SHP77 (cell line): Measurements from ENCODE around the gene COL17A1.

Experiments
- DNase-seq, 2 experiments: peaks; one replicate each; lab custom pipeline; 2025; lab: John Stamatoyannopoulos, UW

The COL17A1 gene

DNA sequence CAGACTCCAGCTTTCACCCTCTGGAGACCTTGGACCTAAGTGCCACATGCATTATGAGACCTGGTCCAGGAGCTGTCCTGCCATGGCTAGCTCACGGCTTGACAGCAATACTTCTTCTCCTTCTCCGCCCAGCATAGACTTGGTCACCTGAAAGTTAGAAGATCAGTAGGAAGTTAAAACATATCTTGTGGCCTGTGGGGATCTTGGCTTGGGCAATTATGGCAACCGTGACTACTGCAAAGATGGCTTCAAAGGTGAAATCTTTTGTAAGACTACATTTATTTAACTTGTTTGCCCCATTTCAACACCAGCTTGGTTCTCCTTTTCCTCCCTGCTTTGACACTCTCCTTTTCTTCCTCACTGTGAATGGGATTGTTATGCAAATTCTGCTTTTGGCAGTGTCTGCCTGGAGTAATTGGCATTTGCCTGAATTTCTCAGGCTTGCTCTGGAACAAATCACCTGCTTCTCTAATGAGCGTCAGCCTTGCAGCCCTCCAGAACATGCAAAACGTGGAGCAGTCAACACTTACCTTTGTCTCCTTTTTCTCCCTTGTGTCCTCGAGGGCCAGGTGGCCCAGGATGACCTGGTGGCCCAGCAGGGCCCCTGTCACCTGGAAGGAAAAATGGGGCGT lies 53.4 kb downstream of the COL17A1 start:
- DNase-seq: no peak

DNA sequence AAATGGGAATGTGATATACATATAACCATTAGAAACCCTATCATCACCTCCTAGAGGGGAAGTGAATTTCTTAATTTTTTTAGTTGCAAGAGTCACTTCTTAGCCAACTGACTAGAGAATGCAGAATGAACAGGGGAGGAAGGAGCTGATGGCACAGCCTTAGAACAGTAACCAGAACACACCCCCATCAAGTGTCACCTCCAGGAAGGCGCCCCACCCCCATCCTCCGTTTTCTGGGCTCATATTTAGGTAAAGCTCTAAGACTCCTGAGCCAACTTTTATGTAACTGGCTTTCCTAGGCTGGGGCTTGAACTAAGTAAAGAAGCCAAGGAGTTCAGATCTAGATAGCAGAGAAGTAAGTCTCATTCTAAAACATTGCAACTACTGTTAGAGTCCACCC lies 54.0 kb downstream of the COL17A1 start:
- DNase-seq: no peak

DNA sequence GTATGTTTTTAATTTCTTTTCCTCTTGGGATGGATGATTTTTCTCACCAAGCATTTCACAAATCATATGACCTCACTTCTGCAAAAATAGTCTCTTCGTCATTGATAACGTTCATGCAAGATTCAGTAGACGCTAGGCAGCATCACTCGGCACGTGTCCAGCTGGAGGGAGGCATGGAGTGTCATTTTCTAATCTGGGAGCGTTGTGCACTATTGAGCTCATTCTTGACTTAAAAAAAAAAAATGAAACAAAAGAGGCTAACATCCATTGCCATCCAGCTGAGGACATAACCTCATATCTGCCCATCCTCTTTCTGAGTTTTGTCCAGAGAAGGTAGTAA lies 56.2 kb downstream of the COL17A1 start:
- no peak for DNase-seq

DNA sequence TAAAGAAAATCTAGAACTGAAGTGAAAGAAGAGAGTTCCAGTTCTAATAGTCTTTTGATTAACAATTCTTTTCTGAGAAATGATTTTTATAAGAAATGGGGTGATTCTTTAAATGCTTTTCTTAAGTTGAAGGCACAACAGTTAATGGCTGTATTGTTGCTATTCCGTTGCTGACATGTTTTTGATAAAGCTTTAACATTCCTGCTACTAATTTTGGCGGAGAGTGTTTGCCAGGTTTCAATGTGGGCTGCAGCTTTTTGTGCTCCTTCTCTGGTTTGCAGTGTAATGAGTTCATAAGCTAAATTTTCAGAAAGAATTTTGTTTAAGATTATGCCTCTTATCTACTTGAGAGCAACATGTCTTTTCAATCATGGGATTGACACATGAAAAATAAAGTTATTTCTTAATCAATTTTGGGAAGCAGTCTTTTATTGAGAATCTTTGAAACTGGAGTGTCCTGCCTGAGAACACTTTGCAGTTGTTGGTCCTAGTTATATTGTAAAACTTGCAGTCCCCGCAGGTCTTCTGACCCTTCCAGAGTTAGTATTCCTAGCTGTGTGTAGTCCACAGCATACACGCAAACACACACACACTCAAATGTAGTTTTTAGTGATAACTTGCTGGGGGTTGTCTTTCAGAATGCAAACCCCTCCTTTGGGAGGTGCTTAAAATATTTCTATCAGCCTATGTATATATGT lies 56.7 kb downstream of the COL17A1 start:
- no peak for DNase-seq

DNA sequence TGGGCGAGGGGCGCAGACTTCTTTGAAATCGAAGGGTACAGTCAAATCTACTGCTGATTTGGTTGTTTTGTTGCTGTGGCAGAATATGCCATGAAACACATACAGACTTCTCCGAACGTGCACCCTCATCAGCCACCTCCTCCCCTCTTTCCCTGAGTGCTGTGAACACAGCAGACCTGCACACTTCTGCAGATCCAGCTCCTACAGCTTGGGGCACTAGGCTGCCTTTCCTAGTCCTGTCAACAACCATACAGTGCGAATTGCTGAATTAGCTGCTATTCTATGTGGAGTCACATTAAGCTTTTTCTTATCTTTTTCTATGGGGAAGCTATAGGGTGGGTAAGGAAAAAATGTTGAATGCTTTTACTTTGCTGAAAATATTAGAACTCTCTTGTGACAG lies 57.5 kb downstream of the COL17A1 start:
- DNase-seq: no peak

DNA sequence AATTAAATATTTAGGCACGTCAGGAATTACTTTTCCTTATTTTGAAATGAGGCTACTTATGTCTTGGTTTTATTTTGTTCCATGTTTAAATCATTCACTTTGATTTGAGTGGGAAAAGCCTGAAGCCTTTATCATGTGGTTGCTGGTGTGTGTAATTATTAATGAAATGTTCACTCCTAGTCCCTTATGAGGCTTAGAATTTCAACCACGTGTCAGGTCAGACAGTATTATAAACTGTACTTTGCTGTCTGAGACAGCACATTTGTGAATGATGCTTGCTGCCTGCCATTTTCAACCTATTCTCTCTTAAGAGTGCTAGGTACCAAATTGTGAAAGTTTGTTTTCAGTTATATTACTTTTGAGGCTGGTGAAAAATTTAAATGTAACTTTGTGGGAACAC lies 58.9 kb downstream of the COL17A1 start:
- DNase-seq: no peak

DNA sequence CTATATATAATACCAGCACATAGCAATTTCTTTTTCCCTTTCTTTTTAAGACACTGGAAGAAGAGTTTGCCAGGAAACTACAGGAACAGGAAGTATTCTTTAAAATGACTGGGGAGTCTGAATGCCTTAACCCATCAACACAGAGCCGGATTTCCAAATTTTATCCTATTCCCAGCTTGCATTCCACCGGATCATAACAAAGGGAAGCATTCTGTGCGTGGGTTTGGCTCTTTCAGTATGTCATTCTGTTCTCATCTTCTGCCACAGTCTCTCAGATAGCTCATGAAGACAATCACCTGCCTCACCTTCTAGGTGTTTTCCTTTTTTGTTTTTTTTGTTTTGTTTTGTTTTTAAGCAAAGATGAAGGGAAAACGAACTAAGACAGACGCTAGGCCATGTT lies 60.2 kb downstream of the COL17A1 start:
- no peak for DNase-seq

DNA sequence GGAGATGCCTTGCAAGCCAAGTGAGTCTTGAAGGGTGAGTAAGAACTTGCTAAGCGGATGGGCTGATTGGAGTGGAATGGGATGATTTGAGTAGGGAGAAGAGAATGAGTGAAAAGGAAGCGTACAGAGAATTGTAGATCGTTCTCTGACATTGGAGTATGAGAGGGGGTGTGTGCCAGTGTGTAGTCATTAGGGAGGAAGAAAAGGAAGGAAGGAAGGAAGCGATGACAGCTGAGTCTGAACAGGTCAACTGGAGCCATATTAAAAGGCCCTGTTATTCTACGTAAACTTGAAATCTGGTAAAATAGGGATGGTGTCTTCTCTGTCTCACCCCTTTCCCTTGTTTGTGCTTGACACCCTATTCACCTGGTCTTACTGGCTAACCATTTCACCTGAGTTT lies 63.7 kb downstream of the COL17A1 start:
- no peak for DNase-seq

DNA sequence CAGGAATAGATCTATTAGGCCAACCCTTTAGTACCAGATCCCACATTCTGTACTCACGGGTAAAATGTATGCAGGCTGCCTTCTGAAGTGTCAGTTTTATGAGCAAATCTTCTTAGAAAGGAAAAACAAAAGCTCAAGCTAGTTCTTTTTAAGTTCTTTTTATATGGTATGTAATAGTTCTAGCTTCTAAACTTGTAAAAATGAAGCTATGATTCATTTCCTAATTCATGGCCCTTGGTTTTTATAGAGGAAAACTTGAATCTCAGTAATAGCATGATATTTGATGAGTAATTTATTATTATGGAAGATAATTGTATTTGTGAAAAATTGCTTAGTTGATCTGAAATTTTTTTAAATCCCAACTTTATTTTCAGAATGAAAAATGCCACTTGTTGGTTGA lies 64.4 kb downstream of the COL17A1 start:
- DNase-seq: no peak

DNA sequence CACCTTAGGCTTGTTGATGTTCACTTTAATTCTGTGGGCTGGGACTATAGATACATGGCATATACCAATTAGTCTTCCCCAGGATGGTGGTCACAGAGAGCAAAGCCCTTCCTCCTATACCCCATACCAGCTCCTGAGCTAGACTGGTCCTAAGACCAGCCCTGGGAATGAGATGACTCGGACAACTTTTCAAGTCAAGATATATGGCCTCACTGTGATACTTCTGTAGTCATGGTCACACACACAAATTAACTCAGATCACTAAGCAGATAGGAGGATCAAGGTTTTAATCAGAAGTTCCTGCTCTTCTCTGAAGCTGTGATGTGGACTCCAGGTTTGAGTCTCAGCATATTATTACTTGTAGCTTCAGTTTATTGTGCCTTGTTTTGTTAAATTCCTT lies 65.7 kb downstream of the COL17A1 start:
- DNase-seq: no peak

DNA sequence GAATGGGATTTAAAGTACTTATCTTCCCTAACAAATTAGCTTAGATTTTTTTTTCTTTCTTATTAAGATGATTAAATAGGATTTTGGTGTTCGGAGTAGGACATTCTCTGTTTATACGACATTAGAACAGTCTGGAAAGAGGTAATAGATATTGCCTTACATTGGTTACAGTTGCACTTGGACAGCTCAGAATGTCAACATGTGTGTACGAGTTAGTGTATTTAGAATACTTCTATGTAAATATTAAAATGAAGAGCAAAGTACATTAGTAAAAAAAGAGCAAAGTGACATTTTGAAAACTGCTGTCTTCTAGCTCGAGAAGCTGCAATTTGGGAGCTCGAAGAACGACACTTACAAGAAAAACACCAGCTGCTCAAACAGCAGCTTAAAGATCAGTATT lies 67.2 kb downstream of the COL17A1 start:
- no peak for DNase-seq

DNA sequence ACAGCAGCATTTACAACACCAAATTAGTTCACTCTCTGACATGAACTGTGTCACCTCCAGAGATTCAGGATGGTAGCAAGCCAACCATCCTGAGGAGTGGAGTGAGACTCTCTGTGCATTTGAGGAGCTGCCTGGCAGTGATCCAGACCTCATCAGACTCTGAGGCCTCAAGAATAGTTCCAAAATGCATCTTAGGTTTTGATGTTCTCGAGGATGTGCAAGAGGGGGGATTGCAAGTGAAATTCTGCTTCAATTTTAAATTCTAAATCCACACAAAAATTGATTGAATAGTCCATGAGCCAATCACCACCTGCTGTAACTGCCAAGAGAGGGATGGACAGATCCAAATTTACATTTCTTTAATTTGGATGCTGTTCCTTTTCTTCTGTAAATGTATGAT lies 69.0 kb downstream of the COL17A1 start:
- DNase-seq: no peak

DNA sequence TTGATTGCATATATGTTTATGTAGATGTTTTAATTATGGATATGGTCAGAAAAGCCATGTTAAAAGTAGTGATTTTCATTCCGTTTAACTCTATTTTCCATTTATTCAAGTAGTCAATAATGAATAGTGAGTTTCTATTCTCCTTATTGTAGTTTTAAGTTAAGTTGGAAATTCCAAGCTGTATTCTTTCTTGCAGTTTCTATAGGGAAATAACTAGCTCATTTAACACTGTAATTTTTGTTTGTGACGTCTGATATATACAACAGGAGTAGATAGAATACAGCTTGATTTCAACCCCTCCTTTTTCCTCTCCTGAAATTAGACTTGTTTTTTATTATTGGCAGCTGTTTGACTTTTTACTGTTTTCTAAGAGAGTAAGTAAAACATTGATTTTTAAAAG lies 71.5 kb downstream of the COL17A1 start:
- DNase-seq: no peak

DNA sequence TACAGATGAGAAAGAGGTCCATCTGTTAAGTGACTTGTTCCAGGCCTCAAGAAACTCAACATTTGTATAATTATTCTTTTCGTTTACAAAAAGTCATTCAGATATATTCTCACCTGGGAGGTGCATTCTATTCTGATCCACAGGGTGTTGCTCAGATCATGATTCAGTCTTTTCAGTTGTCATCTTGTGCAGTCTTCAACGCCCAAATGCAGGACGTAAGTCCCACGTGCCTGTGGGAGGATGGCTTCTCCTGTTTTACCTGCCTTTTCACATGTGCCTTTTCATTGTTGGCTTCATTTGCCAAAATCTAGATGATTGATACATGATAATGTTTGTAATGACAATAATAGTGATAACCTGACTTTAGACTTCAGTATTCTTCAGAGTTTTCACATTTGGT lies 72.2 kb downstream of the COL17A1 start:
- no peak for DNase-seq

DNA sequence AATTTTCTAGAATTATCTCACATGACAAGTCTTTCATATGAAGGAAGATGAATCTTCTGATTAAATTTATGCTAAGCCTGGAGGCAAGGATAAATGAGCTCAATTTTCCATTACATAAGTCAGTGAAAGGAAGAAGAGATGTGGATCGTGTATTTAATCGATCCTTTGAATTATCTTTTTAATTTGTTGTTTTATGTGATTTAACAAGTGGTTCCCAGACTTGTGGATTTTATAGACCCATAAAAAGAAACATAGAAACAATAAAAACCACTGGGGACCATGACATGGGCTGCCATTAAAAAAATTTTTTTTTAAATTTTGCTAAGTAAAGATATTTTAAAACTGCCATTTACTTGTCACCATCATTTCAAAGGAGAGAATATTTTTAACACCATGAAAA lies 73.8 kb downstream of the COL17A1 start:
- no peak for DNase-seq

DNA sequence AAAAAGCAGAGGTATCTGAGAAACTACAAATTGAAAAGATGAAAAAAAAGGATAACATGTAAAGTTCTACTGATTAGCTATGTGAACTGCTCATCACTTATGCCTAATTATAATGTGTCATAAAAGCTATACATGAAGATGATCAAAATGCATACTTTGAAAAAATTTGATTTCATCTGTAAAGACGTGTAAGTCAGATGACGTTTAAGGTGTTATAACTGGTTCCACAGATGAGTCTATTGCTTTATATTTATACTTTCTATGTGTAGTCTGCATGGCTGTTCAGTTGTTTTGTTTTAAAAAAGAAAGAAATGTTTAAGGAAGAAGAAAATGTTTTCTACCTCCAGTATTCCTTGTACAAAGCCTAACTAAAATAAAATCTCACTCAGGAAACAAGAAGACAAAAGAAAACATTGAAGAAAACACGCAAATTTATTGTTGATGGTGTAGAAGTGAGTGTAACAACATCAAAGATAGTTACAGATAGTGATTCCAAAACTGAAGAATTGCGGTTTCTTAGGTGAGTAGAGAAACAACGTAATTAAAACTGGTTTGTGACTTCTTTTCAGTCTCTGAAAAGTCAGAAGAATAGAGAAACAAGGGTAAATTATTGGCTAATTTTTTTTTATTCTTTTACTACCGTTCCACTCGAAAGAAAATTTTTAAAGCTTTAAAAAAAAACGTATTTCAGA lies 80.4 kb downstream of the COL17A1 start:
- no peak for DNase-seq

DNA sequence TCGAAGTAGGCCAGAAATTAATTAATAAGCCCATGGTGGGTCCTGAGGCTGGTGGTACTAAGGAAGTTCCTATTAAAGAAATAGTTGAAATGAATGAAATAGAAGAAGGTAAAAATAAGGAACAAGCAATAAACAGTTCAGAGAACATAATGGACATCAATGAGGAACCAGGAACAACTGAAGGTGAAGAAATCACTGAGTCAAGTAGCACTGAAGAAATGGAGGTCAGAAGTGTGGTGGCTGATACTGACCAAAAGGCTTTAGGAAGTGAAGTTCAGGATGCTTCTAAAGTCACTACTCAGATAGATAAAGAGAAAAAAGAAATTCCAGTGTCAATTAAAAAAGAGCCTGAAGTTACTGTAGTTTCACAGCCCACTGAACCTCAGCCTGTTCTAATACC lies 82.8 kb downstream of the COL17A1 start:
- no peak for DNase-seq

DNA sequence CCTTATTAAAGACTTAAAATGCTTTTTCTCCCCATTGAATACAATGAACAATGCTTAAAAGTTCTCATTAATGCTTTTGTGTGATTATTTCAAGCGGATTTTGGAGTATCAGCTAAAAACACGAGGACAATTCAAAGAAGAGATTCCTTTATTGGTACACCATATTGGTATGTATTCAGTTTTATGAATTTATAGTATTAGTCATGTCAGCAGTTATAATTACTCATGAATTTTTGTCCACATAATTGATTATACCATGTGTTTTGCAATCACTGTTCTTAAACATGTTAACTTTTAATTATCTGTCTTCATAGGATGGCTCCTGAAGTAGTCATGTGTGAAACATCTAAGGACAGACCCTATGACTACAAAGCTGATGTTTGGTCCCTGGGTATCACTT lies 86.9 kb downstream of the COL17A1 start:
- DNase-seq: no peak

DNA sequence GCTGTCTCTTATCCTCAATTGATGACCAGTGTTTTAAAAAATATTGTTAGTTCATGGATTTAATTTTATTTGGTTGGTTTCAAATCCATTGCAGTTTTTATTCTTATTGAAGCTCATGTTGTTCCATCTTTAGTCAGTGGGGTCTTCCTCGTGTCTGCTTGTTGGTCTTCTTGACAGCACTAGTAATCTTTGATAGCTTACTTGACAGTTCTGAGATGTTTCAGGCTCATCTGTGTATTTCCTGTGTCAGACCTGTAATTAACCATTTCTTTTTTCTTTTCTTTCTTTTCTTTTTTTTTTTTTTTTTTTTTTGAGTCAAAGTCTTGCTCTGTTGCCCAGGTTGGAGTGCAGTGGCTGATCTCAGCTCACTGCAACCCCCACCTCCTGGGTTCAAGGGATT lies 90.5 kb downstream of the COL17A1 start:
- DNase-seq: no peak

DNA sequence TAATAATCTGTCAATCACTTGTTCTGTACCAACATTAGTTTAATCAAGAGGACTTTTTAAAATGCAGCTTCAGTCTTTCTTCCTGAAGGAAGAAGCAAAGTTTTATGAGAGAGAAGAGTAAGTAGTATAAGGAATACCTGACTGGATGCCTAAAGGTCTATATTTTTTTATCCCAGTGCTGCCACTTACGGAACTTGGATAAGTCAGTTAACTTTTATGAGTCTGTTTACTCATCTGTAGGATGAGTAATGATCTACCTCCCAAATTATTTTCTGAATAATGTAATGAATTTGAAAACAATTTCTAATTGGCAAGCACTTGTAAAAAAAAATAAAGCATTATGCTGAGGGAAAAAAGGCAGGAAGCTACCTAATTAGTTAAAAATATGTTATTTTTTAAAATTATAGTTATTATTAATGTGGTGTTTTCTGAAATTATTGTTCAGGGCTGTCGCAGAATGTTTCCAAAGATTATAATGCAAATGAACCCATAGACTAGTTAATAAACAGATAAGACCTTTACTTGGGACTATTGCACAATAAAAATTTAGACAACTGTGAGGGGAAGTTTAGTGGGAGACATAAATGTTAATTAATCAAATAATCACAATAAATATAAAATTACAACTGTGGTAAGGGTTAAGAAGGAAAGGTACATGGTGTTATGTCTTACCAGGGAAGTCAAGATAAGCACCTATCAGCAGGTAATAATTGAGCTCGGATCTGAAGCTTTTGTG lies 94.1 kb downstream of the COL17A1 start:
- DNase-seq: no peak

DNA sequence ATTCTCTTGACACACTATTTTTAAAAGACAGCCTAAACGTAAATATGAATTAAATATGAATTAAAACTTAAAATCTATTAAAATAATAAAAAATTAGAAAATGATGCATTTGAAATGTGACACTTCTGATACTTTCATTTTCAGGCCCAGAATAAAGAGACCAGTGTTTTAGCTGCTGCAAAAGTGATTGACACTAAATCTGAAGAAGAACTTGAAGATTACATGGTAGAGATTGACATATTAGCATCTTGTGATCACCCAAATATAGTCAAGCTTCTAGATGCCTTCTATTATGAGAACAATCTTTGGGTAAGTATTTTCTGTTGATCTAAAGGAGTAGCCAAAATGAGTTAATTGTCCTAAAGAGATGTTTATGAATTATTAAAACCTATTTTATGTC lies 95.1 kb downstream of the COL17A1 start:
- no peak for DNase-seq

DNA sequence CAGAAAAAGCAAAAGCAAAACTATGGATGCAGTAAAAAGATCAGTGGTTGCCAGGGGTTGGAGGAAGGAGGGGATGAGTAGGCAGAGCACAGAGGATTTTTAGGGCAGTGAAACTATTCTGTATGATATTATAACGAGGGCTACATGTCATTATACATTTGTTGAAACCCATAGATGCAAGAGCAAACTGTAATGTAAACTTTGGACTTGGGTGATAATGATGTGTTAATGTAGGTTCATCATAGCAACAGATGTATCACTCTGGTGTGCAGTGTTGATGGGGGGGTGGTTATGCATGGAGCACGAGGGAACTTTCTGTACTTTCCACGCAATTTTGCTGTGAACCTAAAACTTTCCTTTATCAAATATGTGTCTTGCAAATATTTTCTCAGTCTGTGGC lies 95.6 kb downstream of the COL17A1 start:
- DNase-seq: no peak

DNA sequence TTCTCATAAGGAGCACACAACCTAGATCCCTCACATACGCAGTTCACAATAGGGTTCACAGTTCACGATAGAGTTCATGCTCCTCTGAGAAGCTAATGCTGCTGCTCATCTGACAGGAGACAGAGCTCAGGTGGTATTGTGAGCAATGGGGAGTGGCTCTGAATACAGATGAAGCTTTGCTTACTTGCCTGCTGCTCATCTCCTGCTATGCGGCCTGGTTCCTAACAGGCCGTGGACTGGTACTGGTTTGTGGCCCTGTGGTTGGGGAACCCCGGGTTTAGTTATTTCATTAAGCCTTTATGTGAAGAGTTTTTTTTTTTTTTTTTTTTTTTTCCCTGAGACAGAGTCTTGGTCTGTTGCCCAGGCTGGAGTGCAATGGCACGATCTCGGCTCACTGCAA lies 99.3 kb downstream of the COL17A1 start:
- no peak for DNase-seq
